Brain microvascular endothelial cell (primary cell): ENCODE data around the gene GFPT1.
A peak's percentile ranks its signal among the peaks of the same experiment; 100 is the strongest.

ENCODE experiments used
- DNase-seq: peaks from one replicate; pipeline ENCODE4 v3.0.0-alpha.2; 2020
- H3K27ac ChIP-seq: fragments of 250-450 bp; sonication (Bioruptor Pico); 2 replicates; pipeline ENCODE4 v1.5.1; 2020; ENCODE audit warnings: mild to moderate bottlenecking, moderate library complexity
- H3K27me3 ChIP-seq: fragments of 250-450 bp; sonication (Bioruptor Pico); replicated peaks from 2 replicates; pipeline ENCODE4 v1.5.1; 2020; ENCODE audit warnings: mild to moderate bottlenecking
- H3K36me3 ChIP-seq: fragments of 250-450 bp; sonication (Bioruptor Pico); replicated peaks from 2 replicates; pipeline ENCODE4 v1.5.1; 2020; ENCODE audit warnings: mild to moderate bottlenecking
- H3K4me3 ChIP-seq: 2 replicates; pipeline ENCODE4 v1.5.1; 2011; ENCODE audit warnings: low read depth, mild to moderate bottlenecking, control low read depth, low read length, moderate library complexity
- in situ Hi-C: cut with HindIII; loops from 2 replicates; pipeline ENCODE4 v1.10.0; 2017; ENCODE audit warnings: low sequenced_read_pairs, low pct_ligation_motif_present
- TF ChIP-seq, protein P1 (sequence below): IDR thresholded peaks from 2 replicates; pipeline ENCODE4 v1.5.1; 2011; ENCODE audit warnings: low read depth, mild to moderate bottlenecking, moderate library complexity, low read length, control low read depth, inconsistent platforms; ENCODE audit errors: missing control alignments

GFPT1 gene

DNA sequence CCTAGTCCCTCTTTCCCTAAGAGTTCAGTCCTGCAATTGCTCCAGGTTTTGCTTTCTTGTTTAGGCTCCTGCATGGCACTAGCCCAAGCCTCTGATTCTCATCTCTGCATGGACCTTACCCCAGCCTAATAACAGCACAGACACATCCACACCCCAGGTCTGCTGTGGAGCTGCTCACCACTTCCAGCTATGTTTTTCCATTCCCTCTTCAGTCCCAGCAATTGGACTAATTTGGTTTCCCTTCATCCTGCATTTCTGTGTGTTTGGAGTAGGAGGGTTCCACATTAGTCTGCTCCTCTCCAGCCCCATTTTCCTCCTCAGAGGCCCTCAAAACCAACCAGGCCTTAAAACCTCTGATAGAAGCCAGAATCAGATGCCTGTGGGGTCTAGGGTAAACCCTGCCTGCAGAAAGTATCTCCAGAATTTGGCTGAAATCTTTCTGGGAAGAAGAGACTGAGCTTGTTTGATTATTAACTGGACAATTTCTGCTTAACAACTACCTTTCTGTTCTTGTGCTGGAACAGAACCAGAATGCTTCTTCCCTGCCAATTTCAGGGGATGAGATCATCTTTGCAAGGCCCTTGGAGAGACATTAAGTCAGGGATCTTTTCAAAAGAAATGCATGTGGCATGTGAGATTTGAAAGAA lies 95.9 kb downstream of the GFPT1 start:
- Histone ChIP-seq H3K36me3 (no peaks in the 10 kb centered on the region), H3K4me3 (no peak overlapping the region), H3K27me3 (no peaks in the 10 kb centered on the region), H3K27ac (no peak overlapping the region)
- in situ Hi-C loops: loop anchor here (25.0 kb wide), 1 partner anchor 279 kb away; the partner anchor contains the start of gene ANTXR1
- DNase-seq: peak; percentile 45
- TF ChIP-seq, protein P1, sequence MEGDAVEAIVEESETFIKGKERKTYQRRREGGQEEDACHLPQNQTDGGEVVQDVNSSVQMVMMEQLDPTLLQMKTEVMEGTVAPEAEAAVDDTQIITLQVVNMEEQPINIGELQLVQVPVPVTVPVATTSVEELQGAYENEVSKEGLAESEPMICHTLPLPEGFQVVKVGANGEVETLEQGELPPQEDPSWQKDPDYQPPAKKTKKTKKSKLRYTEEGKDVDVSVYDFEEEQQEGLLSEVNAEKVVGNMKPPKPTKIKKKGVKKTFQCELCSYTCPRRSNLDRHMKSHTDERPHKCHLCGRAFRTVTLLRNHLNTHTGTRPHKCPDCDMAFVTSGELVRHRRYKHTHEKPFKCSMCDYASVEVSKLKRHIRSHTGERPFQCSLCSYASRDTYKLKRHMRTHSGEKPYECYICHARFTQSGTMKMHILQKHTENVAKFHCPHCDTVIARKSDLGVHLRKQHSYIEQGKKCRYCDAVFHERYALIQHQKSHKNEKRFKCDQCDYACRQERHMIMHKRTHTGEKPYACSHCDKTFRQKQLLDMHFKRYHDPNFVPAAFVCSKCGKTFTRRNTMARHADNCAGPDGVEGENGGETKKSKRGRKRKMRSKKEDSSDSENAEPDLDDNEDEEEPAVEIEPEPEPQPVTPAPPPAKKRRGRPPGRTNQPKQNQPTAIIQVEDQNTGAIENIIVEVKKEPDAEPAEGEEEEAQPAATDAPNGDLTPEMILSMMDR: no peak

DNA sequence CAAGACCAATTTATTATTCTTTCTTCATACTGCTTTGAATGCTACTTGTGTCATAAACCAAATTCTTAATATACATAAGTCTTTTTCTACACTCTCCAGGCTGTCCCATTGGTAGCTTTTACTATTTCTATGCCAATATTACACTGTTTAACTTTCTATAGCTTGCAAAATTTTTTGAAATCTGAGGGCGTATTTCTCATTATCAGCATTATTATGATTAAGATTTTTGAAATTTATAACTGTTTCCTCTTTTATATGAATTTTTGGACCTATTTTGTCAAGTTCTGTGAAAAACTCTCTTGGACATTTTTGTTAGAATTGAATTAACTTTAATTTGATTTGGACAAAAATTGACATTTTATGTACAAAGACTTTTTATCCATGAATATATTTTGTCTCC lies 98.6 kb downstream of the GFPT1 start:
- Histone ChIP-seq H3K27ac (no peak overlapping the region), H3K36me3 (no peaks in the 10 kb centered on the region), H3K4me3 (no peak overlapping the region), H3K27me3 (no peaks in the 10 kb centered on the region)
- TF ChIP-seq, protein P1: no peak
- no peak for DNase-seq
- in situ Hi-C loops: loop anchor here (25.0 kb wide), 1 partner anchor 276 kb away; the partner anchor contains the start of gene ANTXR1

DNA sequence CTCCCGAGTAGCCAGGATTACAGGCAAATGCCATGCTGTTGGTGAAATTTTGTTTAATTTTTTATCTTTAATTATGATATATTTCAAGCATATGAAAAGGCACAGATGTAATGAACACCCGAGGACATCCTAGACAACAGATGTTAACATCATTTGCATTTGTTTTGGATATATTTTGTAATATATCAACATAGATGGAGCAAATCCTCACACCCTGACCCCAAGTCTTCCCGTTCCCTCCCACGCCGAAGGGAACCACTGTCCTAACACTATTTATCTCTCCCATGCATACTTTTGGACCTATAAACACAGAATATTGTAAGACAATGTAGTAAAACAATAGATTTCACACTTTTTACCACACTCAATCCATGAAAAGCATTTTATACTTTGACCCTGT lies 99.5 kb downstream of the GFPT1 start:
- Histone ChIP-seq H3K27ac (no peak overlapping the region), H3K4me3 (no peak overlapping the region), H3K27me3 (no peaks in the 10 kb centered on the region), H3K36me3 (no peaks in the 10 kb centered on the region)
- in situ Hi-C loops: loop anchor here (25.0 kb wide), 1 partner anchor 275 kb away; the partner anchor contains the start of gene ANTXR1
- DNase-seq: no peak
- TF ChIP-seq, protein P1: no peak

DNA sequence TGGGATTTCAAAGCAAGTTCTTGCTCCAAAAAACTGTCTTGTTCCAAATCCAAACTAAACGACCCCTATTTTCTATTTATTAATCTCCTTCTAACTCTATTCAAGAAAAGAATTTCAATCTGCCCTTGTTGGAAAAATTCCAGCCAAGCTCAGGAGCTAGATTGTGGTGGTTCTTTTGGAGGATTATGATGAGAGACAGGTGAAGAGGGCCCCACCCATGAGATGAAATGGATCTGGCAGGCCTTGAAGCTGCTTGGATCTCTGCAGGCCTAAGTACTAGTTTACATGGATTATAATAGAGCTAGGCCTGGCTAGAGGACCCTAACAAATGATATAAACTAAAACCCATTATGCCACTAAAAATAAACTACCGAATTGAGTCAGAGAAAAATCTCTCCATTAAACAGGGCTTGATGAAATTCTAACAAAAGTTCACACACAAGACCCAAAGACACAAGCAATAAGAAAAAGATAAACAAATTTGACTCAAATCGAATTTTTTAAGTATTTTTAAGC lies 101.6 kb downstream of the GFPT1 start:
- in situ Hi-C loops: loop anchor here (25.0 kb wide), 1 partner anchor 273 kb away; the partner anchor contains the start of gene ANTXR1
- Histone ChIP-seq H3K4me3 (no peak overlapping the region), H3K27me3 (no peaks in the 10 kb centered on the region), H3K27ac (no peak overlapping the region), H3K36me3 (no peaks in the 10 kb centered on the region)
- TF ChIP-seq, protein P1: no peak
- no peak for DNase-seq

DNA sequence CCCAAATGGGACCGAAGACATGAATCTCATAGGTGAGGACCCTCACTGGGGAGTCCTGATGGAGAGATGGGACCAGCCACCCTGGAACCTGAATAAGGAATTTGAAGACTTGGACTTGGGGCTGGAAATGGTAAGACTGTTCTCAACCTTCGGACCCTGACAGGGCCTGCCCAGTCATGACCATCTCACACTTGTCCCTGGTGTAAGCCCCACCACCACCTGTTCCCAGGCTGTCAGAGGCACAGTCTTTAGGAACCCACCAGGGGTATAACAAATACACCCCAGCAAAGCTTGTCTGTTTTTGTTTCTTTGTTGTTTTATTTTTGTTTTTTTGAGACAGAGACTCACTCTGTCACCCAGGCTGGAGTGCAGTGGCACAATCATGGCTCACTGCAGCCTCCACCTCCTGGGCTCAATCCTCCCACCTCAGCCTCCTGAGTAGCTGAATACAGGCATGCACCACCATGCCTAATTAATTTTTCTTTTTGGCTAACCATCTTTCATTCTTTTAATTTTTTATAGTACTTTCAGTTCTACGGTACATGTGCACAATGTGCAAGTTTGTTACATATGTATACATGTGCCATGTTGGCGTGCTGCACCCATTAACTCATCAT lies 106.1 kb downstream of the GFPT1 start:
- no peaks in the 10 kb centered on the region for H3K27me3 ChIP-seq
- no peak for DNase-seq
- H3K4me3 ChIP-seq: no peak overlapping the region
- in situ Hi-C loops: loop anchor here (25.0 kb wide), 1 partner anchor 269 kb away; the partner anchor contains the start of gene ANTXR1
- TF ChIP-seq, protein P1: no peak
- no peak overlapping the region for H3K27ac ChIP-seq
- H3K36me3 ChIP-seq: no peaks in the 10 kb centered on the region
